DOHH2 (cell line): ENCODE data around the gene OPTN.

ENCODE experiments used
- CTCF ChIP-seq: fragments of 200-600 bp; sonication (generic); IDR thresholded peaks from one replicate; pipeline ENCODE4 v1.5.1; 2014; ENCODE audit warnings: antibody characterized with exemption, mild to moderate bottlenecking, low read depth, low read length; ENCODE audit not compliant: poor library complexity, severe bottlenecking
- EZH2phosphoT487 ChIP-seq: fragments of 200-600 bp; sonication (generic); IDR thresholded peaks from 2 replicates; pipeline ENCODE4 v1.6.1; 2017; ENCODE audit warnings: borderline replicate concordance, mild to moderate bottlenecking, antibody characterized with exemption, low read length, moderate library complexity, mixed read lengths

- TF ChIP-seq CTCF (no peak), EZH2phosphoT487 (no peak)
Measured at GRCh38 chr10:13072339-13072738, 27.6 kb upstream of the OPTN start.
